Colonic mucosa (tissue), 4 donors: ENCODE results near the gene ZDHHC6. TPM values are rescaled to one million over a fixed set of nuclear protein-coding genes. Genes with fewer than 3 reads are reported as not detected.
A peak's percentile ranks its signal among the peaks of the same experiment; 100 is the strongest.

Source experiments
- DNase-seq: peaks from one replicate; pipeline ENCODE4 v3.0.0-alpha.2; 2020
- H3K27ac ChIP-seq: fragments of 200-600 bp; one replicate; pipeline ENCODE4 v1.8.0; 2021
- H3K27me3 ChIP-seq: fragments of 200-600 bp; one replicate; pipeline ENCODE4 v1.8.0; 2021
- H3K36me3 ChIP-seq: fragments of 200-600 bp; one replicate; pipeline ENCODE4 v1.8.0; 2021
- H3K4me1 ChIP-seq: fragments of 200-600 bp; one replicate; pipeline ENCODE4 v1.8.0; 2021; ENCODE audit warnings: mild to moderate bottlenecking
- H3K4me3 ChIP-seq: fragments of 200-600 bp; one replicate; pipeline ENCODE4 v1.8.0; 2021
- H3K9ac ChIP-seq, 2 donors: one replicate each; pipeline ENCODE4 v1.7.0; 2013; ENCODE audit warnings: control low read depth in 2 of 2, low read depth in 2 of 2, low read length in 2 of 2
- H3K9me3 ChIP-seq: fragments of 200-600 bp; one replicate; pipeline ENCODE4 v1.8.0; 2021
- intact Hi-C: fragments of 100-400 bp; cut with DNase I; formaldehyde crosslinking; loops from one replicate; pipeline ENCODE4 v1.14.1; 2022
- total RNA-seq, 2 donors: library from RNA; stranded (reverse); fragmentation: NEBNext Ultra II Directional in 1 of 2; extraction: Animal tissue kit (Norgen Biotek cat#: 25700) in 1 of 2; gene quantifications; one replicate each; pipeline ENCODE4 v1.2.1, GENCODE V29; 2021
- TF ChIP-seq, protein P1 (sequence below): fragments of 200-600 bp; IDR thresholded peaks from one replicate; pipeline ENCODE4 v1.8.0; 2022; ENCODE audit warnings: antibody characterized with exemption, mild to moderate bottlenecking
- donor health status: healthy.
- donor health status: DM: no; HTN: no; CAD: no.
- donor health status: DM: no; HTN: no; CAD: no.

The ZDHHC6 gene
- total RNA-seq, 2 donors from 2014 or later: 37.9 to 50.7 TPM

DNA sequence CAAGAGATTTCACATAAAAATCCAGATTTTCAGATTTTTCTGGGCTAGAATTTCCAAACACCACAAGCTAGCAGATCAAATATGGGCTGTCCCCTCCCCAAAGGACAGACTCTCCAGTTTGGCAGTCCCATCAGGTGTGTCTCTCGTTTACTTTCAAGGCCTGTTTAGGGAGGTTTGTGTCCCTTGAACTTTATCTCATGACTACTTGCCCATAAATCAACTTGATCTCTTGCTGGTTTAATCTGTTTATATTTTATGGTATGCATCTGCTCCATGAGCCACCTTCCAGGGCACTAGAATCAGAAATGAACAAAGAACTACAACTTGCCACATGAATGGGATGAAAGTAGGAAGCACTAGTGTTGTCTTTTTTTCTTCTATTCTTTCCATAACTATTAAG is 5.2 kb downstream of the ZDHHC6 start:
- TF ChIP-seq, protein P1, sequence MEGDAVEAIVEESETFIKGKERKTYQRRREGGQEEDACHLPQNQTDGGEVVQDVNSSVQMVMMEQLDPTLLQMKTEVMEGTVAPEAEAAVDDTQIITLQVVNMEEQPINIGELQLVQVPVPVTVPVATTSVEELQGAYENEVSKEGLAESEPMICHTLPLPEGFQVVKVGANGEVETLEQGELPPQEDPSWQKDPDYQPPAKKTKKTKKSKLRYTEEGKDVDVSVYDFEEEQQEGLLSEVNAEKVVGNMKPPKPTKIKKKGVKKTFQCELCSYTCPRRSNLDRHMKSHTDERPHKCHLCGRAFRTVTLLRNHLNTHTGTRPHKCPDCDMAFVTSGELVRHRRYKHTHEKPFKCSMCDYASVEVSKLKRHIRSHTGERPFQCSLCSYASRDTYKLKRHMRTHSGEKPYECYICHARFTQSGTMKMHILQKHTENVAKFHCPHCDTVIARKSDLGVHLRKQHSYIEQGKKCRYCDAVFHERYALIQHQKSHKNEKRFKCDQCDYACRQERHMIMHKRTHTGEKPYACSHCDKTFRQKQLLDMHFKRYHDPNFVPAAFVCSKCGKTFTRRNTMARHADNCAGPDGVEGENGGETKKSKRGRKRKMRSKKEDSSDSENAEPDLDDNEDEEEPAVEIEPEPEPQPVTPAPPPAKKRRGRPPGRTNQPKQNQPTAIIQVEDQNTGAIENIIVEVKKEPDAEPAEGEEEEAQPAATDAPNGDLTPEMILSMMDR: no peak
- H3K9me3 ChIP-seq: no peaks in the 10 kb centered on the region
- intact Hi-C loops: loop anchor here (10.0 kb wide), 1 partner anchor 257 kb away; the partner anchor contains the start of gene GPAM
- no peak overlapping the region for H3K27ac ChIP-seq
- H3K4me1 ChIP-seq: peaks cover 6% of the 10 kb centered on the region
- no peak overlapping the region for H3K4me3 ChIP-seq
- H3K27me3 ChIP-seq: no peaks in the 10 kb centered on the region
- no peak overlapping the region for H3K9ac ChIP-seq
- no peaks in the 10 kb centered on the region for H3K36me3 ChIP-seq
- no peak for DNase-seq

DNA sequence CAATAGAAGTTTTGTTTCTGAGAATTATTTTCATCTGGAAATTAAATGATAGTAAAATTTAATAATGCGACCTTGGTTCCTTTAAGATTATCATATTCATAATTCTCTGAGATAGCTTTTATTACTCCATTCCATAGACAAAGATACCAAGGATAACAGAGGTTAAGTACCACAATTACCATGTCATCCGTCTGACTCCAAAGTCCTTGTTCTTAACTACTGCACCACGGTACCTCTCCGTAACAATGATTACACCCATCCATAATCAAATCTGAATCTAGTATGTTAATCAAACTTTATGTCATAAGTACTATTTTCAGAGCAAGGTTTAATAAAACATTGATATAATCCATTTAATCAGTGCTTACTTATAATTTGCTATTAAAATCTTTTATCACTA is 8.4 kb downstream of the ZDHHC6 start:
- H3K4me1 ChIP-seq: no peaks in the 10 kb centered on the region
- no peak overlapping the region for H3K4me3 ChIP-seq
- no peak overlapping the region for H3K9ac ChIP-seq
- H3K9me3 ChIP-seq: no peaks in the 10 kb centered on the region
- TF ChIP-seq, protein P1: no peak
- H3K36me3 ChIP-seq: no peaks in the 10 kb centered on the region
- no peak for DNase-seq
- no peaks in the 10 kb centered on the region for H3K27me3 ChIP-seq
- intact Hi-C loops: no loop called here
- no peak overlapping the region for H3K27ac ChIP-seq

DNA sequence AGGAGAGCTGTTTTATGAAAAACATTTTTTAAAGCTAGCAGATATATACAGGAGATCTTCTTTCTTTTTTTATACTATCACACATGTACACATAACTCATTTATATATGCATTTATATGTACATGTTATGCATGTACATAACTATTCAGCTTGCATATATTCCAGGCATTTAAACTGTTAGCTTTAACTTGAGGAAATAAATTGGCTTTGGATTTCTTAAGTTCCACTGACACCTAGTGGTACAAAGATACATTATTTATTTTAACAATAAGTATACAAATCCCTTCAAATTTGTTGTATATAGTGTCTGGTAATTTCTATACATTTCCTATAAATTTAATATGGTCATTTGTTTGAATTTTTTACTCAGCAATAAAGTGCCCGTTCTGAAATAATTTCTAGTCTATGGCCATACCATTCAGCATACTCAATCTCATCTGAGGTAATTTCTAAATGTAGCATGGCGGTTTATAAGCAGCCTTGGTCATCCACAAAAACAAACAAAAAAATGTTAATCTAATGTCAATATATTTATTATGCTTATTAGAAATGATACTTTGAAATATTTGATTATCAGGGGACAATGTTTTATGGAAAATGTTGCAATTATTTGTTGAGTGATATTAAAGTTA is 11.6 kb downstream of the ZDHHC6 start:
- Histone ChIP-seq H3K36me3 (peaks cover 8% of the 10 kb centered on the region), H3K9ac (no peak overlapping the region), H3K4me1 (no peaks in the 10 kb centered on the region), H3K9me3 (no peaks in the 10 kb centered on the region), H3K27me3 (no peaks in the 10 kb centered on the region), H3K4me3 (no peak overlapping the region), H3K27ac (no peak overlapping the region)
- DNase-seq: no peak
- TF ChIP-seq, protein P1: peak; percentile 38
- intact Hi-C loops: loop anchor here (5.0 kb wide), 1 partner anchor 118 kb away; no protein-coding TSS in a partner anchor

DNA sequence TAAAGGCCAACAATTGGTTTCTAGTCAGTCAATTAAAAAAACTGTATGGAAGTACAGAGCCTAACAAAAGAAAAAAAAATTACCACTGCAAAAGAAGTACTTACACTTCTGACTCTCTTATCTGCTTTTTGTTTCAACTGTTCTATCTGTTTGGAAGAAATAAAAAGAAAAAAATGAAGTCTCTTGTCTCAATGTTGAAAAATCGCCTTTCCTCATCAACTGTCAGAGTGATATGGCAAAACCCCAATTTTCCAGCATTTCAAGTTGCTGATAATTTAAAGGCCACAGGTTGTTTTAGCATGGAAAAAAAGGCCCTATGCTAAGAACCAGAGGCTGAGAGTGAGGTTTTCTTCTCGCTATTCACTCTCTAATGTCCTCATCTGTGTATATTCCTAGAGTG is 13.6 kb downstream of the ZDHHC6 start:
- Histone ChIP-seq H3K27me3 (no peaks in the 10 kb centered on the region), H3K36me3 (peaks cover 8% of the 10 kb centered on the region), H3K9me3 (no peaks in the 10 kb centered on the region), H3K4me1 (no peaks in the 10 kb centered on the region), H3K4me3 (no peak overlapping the region), H3K9ac (no peak overlapping the region), H3K27ac (no peak overlapping the region)
- TF ChIP-seq, protein P1: no peak
- intact Hi-C loops: loop anchor here (5.0 kb wide), 1 partner anchor 116 kb away; no protein-coding TSS in a partner anchor
- no peak for DNase-seq

DNA sequence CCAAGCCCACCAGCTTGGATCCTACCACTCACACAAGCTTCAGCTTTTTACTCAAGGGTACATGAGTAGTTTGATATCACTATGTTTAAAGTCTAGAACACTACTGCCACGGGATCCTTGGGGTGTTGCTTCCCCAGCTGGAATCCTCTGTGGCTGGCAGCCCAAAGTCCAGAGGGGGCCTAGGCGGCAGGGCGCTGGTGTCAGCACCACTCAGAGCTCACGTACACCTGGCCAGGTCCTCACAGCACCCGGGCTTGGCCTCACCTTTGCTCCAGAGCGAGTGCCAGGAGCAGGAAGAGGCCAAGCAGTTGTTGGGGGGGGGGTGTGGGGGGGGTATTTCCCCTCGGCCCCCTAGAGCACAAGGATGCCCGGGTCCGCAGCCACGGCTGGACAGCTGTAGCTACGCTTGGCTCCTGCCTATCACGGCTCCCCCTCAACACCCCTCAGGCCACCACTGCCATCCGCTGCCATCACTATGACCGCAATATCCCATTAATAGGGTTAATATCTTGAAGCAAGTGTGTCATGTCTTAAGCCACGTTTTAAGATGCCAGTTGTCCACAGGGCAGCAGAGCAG is 17.0 kb downstream of the ZDHHC6 start:
- no peaks in the 10 kb centered on the region for H3K4me1 ChIP-seq
- H3K9me3 ChIP-seq: no peaks in the 10 kb centered on the region
- H3K27ac ChIP-seq: no peak overlapping the region
- no peak for DNase-seq
- H3K9ac ChIP-seq: no peak overlapping the region
- TF ChIP-seq, protein P1: no peak
- H3K4me3 ChIP-seq: no peak overlapping the region
- H3K27me3 ChIP-seq: no peaks in the 10 kb centered on the region
- peaks cover 22% of the 10 kb centered on the region for H3K36me3 ChIP-seq
- intact Hi-C loops: loop anchor here (5.0 kb wide), 1 partner anchor 112 kb away; no protein-coding TSS in a partner anchor
